Measurements from ENCODE around the gene RAP1A. TPM values are rescaled to one million over a fixed set of nuclear protein-coding genes. Genes with fewer than 3 reads are reported as not detected.

RAP1A gene
- total and polyA plus RNA-seq, 2 donors (not counting 3 experiments of a cell fraction or from before 2014, with no cell fraction given), result 17.8 to 56.4 TPM

DNA sequence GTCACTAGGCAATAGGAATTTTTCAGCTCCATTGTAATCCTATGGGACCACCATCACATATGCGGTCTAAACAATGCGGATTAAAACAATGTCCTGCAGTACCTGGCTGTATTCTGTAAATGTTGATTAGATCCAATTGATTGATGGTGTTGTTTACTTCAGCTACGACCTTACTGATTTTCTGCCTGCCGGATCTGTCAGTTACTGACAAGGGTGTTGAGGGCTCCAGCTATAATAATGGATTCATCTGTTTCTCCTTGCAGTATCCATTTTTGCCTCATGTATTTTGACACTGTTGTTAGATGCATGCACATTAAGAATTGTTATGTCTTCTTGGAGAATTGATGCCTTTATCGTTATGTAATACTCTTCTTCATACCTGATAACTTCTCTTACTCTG is 39.0 kb downstream of the RAP1A start:
- Histone ChIP-seq H3K27ac (ENCODE audit: insufficient read depth, low read depth, low read length) (no peak overlapping the region), H3K4me2 (ENCODE audit: insufficient read depth, low read length) (no peak overlapping the region), H3K9ac (replicated peaks; ENCODE audit: extremely low read depth, insufficient read depth, low read length) (no peak overlapping the region), H3K36me3 (ENCODE audit: control insufficient read depth in 2 of 2, extremely low read depth in 1 of 2, insufficient read depth in 2 of 2, low read length in 2 of 2) (no peaks in the 10 kb centered on the region), H3K27me3 (ENCODE audit: control insufficient read depth in 2 of 2, insufficient read depth in 2 of 2, low read length in 2 of 2) (no peaks in the 10 kb centered on the region), H3K4me3 (replicated peaks in 1 of 3; ENCODE audit: insufficient read depth in 1 of 3, low read depth in 1 of 3, low read length in 3 of 3) (no peak overlapping the region), H3K9me1 (replicated peaks; ENCODE audit: control insufficient read depth, extremely low read depth, insufficient read depth, low read length) (no peaks in the 10 kb centered on the region), H4K20me1 (replicated peaks; ENCODE audit: control insufficient read depth, extremely low read depth, insufficient read depth, low read length) (peaks cover 8% of the 10 kb centered on the region), H3K9me3 (replicated peaks; ENCODE audit: control insufficient read depth, insufficient read depth, low read length) (no peaks in the 10 kb centered on the region), H2AFZ (ENCODE audit: low read depth, low read length) (no peak overlapping the region), H3K4me1 (ENCODE audit: control insufficient read depth, extremely low read depth, insufficient read depth, low read length) (no peaks in the 10 kb centered on the region), H3K79me2 (ENCODE audit: control insufficient read depth, insufficient read depth, low read length) (peaks cover 33% of the 10 kb centered on the region)
- no TSS peak for BruUV-seq (replicated peaks)
- dilution Hi-C loops (cut with MboI; ENCODE audit: extremely low pct_ligation_motif_present, low sequenced_read_pairs), result no loop called here
- POLR2A ChIA-PET, result no interaction called here
- no peak for FAIRE-seq
- DNase-seq (ENCODE audit: low read depth, low spot score), result no peak
- intact Hi-C loops (cut with micrococcal nuclease), result no loop called here
- CTCF ChIA-PET, result interaction anchor here (0.9 to 1.7 kb wide), 4 partner anchors 56 to 259 kb away, joined by 3 to 15 read pairs (median 6); no protein-coding TSS in a partner anchor
- TF ChIP-seq, protein P1, sequence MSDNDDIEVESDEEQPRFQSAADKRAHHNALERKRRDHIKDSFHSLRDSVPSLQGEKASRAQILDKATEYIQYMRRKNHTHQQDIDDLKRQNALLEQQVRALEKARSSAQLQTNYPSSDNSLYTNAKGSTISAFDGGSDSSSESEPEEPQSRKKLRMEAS (IDR thresholded peaks at IDR 0.05; ENCODE audit: insufficient read depth, insufficient read length), result no peak
- TF ChIP-seq FOS (IDR thresholded peaks at IDR 0.05; ENCODE audit: borderline replicate concordance, insufficient read depth, low read length) (no peak), JUN (IDR thresholded peaks at IDR 0.05; ENCODE audit: borderline replicate concordance, insufficient read depth, insufficient read length, low read depth) (no peak), GATA2 (IDR thresholded peaks at IDR 0.05; ENCODE audit: insufficient read depth, insufficient read length, low read depth, low read length) (no peak), POLR2AphosphoS5 (IDR thresholded peaks at IDR 0.05; ENCODE audit: insufficient read depth, low read depth, low read length) (no peak), EZH2 (IDR thresholded peaks at IDR 0.05; ENCODE audit: borderline replicate concordance, low read depth, low read length, severe bottlenecking) (no peak), MYC (IDR thresholded peaks at IDR 0.05; ENCODE audit: low read depth, low read length) (no peak), POLR2A (IDR thresholded peaks at IDR 0.05; ENCODE audit: low read depth, low read length) (no peak)
- TF ChIP-seq, protein P2, sequence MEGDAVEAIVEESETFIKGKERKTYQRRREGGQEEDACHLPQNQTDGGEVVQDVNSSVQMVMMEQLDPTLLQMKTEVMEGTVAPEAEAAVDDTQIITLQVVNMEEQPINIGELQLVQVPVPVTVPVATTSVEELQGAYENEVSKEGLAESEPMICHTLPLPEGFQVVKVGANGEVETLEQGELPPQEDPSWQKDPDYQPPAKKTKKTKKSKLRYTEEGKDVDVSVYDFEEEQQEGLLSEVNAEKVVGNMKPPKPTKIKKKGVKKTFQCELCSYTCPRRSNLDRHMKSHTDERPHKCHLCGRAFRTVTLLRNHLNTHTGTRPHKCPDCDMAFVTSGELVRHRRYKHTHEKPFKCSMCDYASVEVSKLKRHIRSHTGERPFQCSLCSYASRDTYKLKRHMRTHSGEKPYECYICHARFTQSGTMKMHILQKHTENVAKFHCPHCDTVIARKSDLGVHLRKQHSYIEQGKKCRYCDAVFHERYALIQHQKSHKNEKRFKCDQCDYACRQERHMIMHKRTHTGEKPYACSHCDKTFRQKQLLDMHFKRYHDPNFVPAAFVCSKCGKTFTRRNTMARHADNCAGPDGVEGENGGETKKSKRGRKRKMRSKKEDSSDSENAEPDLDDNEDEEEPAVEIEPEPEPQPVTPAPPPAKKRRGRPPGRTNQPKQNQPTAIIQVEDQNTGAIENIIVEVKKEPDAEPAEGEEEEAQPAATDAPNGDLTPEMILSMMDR (IDR thresholded peaks at IDR 0.05; ENCODE audit: extremely low read depth in 1 of 2, insufficient read depth in 1 of 2, low read depth in 1 of 2, low read length in 2 of 2), result no peak
